Gastroesophageal sphincter (tissue), 3 donors: ENCODE results near the gene PRKN.

ENCODE experiments used
- CTCF ChIP-seq, 4 experiments: fragments of 200-600 bp in 2 of 4; fragments of 450-650 bp in 2 of 4; sonication (generic) in 1 of 4; IDR thresholded peaks; one replicate each; pipeline ENCODE4 v1.5.1; 2017 to 2019; ENCODE audit warnings: antibody characterized with exemption in 4 of 4, mild to moderate bottlenecking in 2 of 4, moderate library complexity in 2 of 4
- POLR2A ChIP-seq, 2 donors: fragments of 450-650 bp; IDR thresholded peaks; one replicate each; pipeline ENCODE4 v1.6.1; 2017; ENCODE audit warnings: antibody characterized with exemption in 2 of 2, mild to moderate bottlenecking in 2 of 2, moderate library complexity in 1 of 2
- POLR2AphosphoS5 ChIP-seq: sonication (generic); formaldehyde crosslinking; IDR thresholded peaks from one replicate; pipeline ENCODE4 v1.6.1; 2017; ENCODE audit warnings: antibody characterized with exemption

GRCh38 chr6:161668665-161669064, 1058.9 kb downstream of the PRKN start:
- no peak for TF ChIP-seq POLR2A (IDR thresholded peaks at IDR 0.05)
- no peak for TF ChIP-seq POLR2AphosphoS5
- TF ChIP-seq CTCF (IDR thresholded peaks at IDR 0.05): no peak
